GM12878 (cell line): ENCODE measurements around the gene SCRG1. TPM values are rescaled to one million over a fixed set of nuclear protein-coding genes. Genes with fewer than 3 reads are reported as not detected.
A peak's percentile ranks its signal among the peaks of the same experiment; 100 is the strongest.

ENCODE experiments used
- ATAC-seq: fragments of 200-7000 bp; cut with Tn5 transposase; 3 replicates; pipeline ENCODE4 v1.9.1; 2020; ENCODE audit warnings: mild to moderate bottlenecking, moderate library complexity
- BruUV-seq: library from RNA; stranded (reverse); fragments of 400-500 nt; replicated peaks from 2 replicates; lab custom pipeline; 2021; lab: Mats Ljungman, UMichigan
- CTCF ChIA-PET: fragments of 300-600 bp; sonication (Branson Sonifier 250); formaldehyde crosslinking; extraction: SDS; loops from one replicate; lab custom pipeline; 2021; ENCODE audit warnings: inconsistent platforms; lab: Yijun Ruan, JAX
- POLR2A ChIA-PET: fragments of 350-600 bp; formaldehyde crosslinking; extraction: SDS; loops from one replicate; lab custom pipeline; 2021; ENCODE audit warnings: inconsistent platforms; lab: Charles Lee
- RAD21 ChIA-PET: fragments of 300-600 bp; sonication (Branson Sonifier 250); formaldehyde crosslinking; loops from one replicate; lab custom pipeline; 2023; ENCODE audit warnings: antibody characterized with exemption; ENCODE audit not compliant: unreplicated experiment; lab: Charles Lee
- SMC1A ChIA-PET: fragments of 300-600 bp; sonication (Branson Sonifier 250); formaldehyde crosslinking; loops from one replicate; lab custom pipeline; 2023; ENCODE audit not compliant: unreplicated experiment, uncharacterized antibody; lab: Charles Lee
- DNase-seq: peaks from one replicate; pipeline ENCODE4 v3.0.0-alpha.2; 2011; ENCODE audit warnings: low read depth, low spot score
- FAIRE-seq: peaks from 3 replicates; lab custom pipeline; 2011; peaks lifted over from hg19 to GRCh38; lab: Jason Lieb, UNC
- H2AFZ ChIP-seq: 2 replicates; pipeline ENCODE4 v1.6.0; 2011; ENCODE audit warnings: low read depth, low read length, control low read depth; ENCODE audit not compliant: control insufficient read depth
- H3K27ac ChIP-seq: 2 replicates; pipeline ENCODE4 v1.5.1; 2011; ENCODE audit warnings: control low read depth; ENCODE audit not compliant: control insufficient read depth, insufficient read depth
- H3K27me3 ChIP-seq, 2 experiments: replicated peaks in 1 of 2; 2 replicates each; pipeline versions ENCODE4 v1.6.0 to v1.6.1; 2011; ENCODE audit warnings: low read length in 1 of 2; ENCODE audit not compliant: control insufficient read depth in 2 of 2, insufficient read depth in 2 of 2
- H3K36me3 ChIP-seq, 2 experiments: 2 replicates each; pipeline ENCODE4 v1.5.1; 2011; ENCODE audit warnings: low read length in 1 of 2; ENCODE audit not compliant: control insufficient read depth in 2 of 2, insufficient read depth in 2 of 2
- H3K4me1 ChIP-seq: 2 replicates; pipeline ENCODE4 v1.6.1; 2011; ENCODE audit warnings: mild to moderate bottlenecking, low read length, moderate library complexity, mixed read lengths; ENCODE audit not compliant: control insufficient read depth, insufficient read depth
- H3K4me2 ChIP-seq: 2 replicates; pipeline ENCODE4 v1.6.0; 2011; ENCODE audit warnings: control low read depth; ENCODE audit not compliant: control insufficient read depth, insufficient read depth
- H3K4me3 ChIP-seq: fragments of 200-600 bp; sonication (generic); 2 replicates; pipeline ENCODE4 v1.5.1; 2016
- H3K79me2 ChIP-seq: 2 replicates; pipeline ENCODE4 v1.6.0; 2011; ENCODE audit warnings: low read length; ENCODE audit not compliant: control insufficient read depth, insufficient read depth
- H3K9ac ChIP-seq: 2 replicates; pipeline ENCODE4 v1.8.0; 2011; ENCODE audit warnings: low read length, control low read depth, mixed read lengths; ENCODE audit not compliant: control insufficient read depth, insufficient read depth
- H3K9me3 ChIP-seq: replicated peaks from 3 replicates; pipeline ENCODE4 v1.5.1; 2011; ENCODE audit warnings: mild to moderate bottlenecking, low read length; ENCODE audit not compliant: control insufficient read depth, insufficient read depth
- H4K20me1 ChIP-seq: 2 replicates; pipeline ENCODE4 v1.6.0; 2011; ENCODE audit not compliant: control insufficient read depth, insufficient read depth
- ASH2L ChIP-seq: fragments of 300-600, 200-600 bp; sonication (generic); IDR thresholded peaks from 2 replicates; pipeline ENCODE4 v1.6.1; 2017; ENCODE audit warnings: low read depth, mild to moderate bottlenecking, borderline replicate concordance
- ATF7 ChIP-seq: fragments of 450-650 bp; IDR thresholded peaks from 2 replicates; pipeline ENCODE4 v1.6.1; 2016; ENCODE audit warnings: low read depth, mild to moderate bottlenecking
- EGR1 ChIP-seq, 2 experiments: IDR thresholded peaks; 1 replicate in 1 of 2; 2 replicates in 1 of 2; pipeline ENCODE4 v1.6.1; 2011 to 2012; ENCODE audit warnings: low read depth in 2 of 2, low read length in 2 of 2, borderline replicate concordance in 1 of 2, mild to moderate bottlenecking in 1 of 2, moderate library complexity in 1 of 2
- GABPA ChIP-seq: IDR thresholded peaks from 2 replicates; pipeline ENCODE4 v1.6.1; 2014; ENCODE audit warnings: antibody characterized with exemption, low read depth, mild to moderate bottlenecking, inconsistent platforms
- IKZF2 ChIP-seq, 2 experiments: fragments of 450-650 bp; IDR thresholded peaks; 2 replicates each; pipeline ENCODE4 v1.6.1; 2017; ENCODE audit warnings: mild to moderate bottlenecking in 2 of 2, moderate library complexity in 2 of 2
- JUND ChIP-seq: IDR thresholded peaks from 2 replicates; pipeline ENCODE4 v1.6.1; 2012; ENCODE audit warnings: low read depth, mild to moderate bottlenecking, low read length, improper control_type of control experiment, moderate library complexity
- MXI1 ChIP-seq: fragments of 150-350 bp; IDR thresholded peaks from 2 replicates; pipeline ENCODE4 v1.6.1; 2011; ENCODE audit warnings: low read depth, mild to moderate bottlenecking, inconsistent platforms, low read length, improper control_type of control experiment
- SPI1 ChIP-seq: IDR thresholded peaks from 2 replicates; pipeline ENCODE4 v1.6.1; 2011; ENCODE audit warnings: low read depth, mild to moderate bottlenecking, low read length, moderate library complexity, borderline replicate concordance; ENCODE audit not compliant: insufficient read depth
- STAT1 ChIP-seq: fragments of 450-650 bp; conservative IDR thresholded peaks from 2 replicates; pipeline ENCODE4 v1.6.1; 2014; ENCODE audit warnings: antibody characterized with exemption, mild to moderate bottlenecking
- WGBS: methylation state at CpG from one replicate; pipeline ENCODE4 v1.1.6; 2016; ENCODE audit warnings: low lambda C conversion rate; ENCODE audit not compliant: insufficient replicate concordance, insufficient coverage; ENCODE audit errors: missing lambda C conversion rate; 5-methylcytosine and 5-hydroxymethylcytosine counted together
- in situ Hi-C: fragments of 300-500 bp; cut with MboI; formaldehyde crosslinking; loops from 9 replicates; pipeline ENCODE4 v1.14.3; 2018; ENCODE audit warnings: mixed read lengths
- intact Hi-C: fragments of 100-400 bp; cut with micrococcal nuclease; formaldehyde crosslinking; loops from one replicate; pipeline ENCODE4 v1.14.2; 2022; ENCODE audit not compliant: unreplicated experiment
- polyA plus RNA-seq, 11 experiments: library from polyadenylated mRNA; depleted of rRNA in 4 of 11; unstranded in 6 of 11; stranded (reverse) in 5 of 11; fragments of >200 nt; fragmentation: Nextera tagmentation in 4 of 11; fragmentation: Illumina TruSeq in 1 of 11; extraction: Ambion mirVana in 4 of 11; extraction: Trizol in 1 of 11; gene quantifications; 1 replicate in 1 of 11; 2 replicates in 10 of 11; pipeline versions ENCODE4 v1.2.1 to v1.2.3, GENCODE V29; 2011 to 2016; ENCODE audit warnings: inconsistent platforms in 2 of 11, missing spikeins in 2 of 11, low read depth in 1 of 11
- total RNA-seq, 4 experiments: library from RNA; depleted of rRNA in 3 of 4; stranded (reverse); fragments of >200 nt in 3 of 4; fragmentation: Illumina TruSeq in 1 of 4; extraction: Trizol in 1 of 4; gene quantifications; 2 replicates each; pipeline versions ENCODE4 v1.2.1 to v1.2.3, GENCODE V29; 2013 to 2021
- TF ChIP-seq, protein P1 (sequence below): IDR thresholded peaks from 2 replicates; pipeline ENCODE4 v1.6.1; 2012; ENCODE audit warnings: low read depth, low read length, improper control_type of control experiment
- TF ChIP-seq, protein P2 (sequence below): IDR thresholded peaks from 2 replicates; pipeline ENCODE4 v1.6.1; 2012; ENCODE audit warnings: mild to moderate bottlenecking, low read depth, low read length
- TF ChIP-seq, protein P3 (sequence below): IDR thresholded peaks from 2 replicates; pipeline ENCODE4 v1.6.1; 2011; ENCODE audit warnings: low read depth, low read length, improper control_type of control experiment, borderline replicate concordance
- TF ChIP-seq, protein P4 (sequence below): fragments of 450-650 bp; IDR thresholded peaks from 2 replicates; pipeline ENCODE4 v1.6.1; 2017; ENCODE audit warnings: mild to moderate bottlenecking, low read depth, inconsistent platforms; ENCODE audit not compliant: poor library complexity, severe bottlenecking

SCRG1 gene
- total and polyA plus RNA-seq, 10 of the 15 experiments (the other 5 are each of a cell fraction or from before 2014, with no cell fraction given) = 0.02 to 0.58 (median 0.54) TPM; not detected in 7

DNA sequence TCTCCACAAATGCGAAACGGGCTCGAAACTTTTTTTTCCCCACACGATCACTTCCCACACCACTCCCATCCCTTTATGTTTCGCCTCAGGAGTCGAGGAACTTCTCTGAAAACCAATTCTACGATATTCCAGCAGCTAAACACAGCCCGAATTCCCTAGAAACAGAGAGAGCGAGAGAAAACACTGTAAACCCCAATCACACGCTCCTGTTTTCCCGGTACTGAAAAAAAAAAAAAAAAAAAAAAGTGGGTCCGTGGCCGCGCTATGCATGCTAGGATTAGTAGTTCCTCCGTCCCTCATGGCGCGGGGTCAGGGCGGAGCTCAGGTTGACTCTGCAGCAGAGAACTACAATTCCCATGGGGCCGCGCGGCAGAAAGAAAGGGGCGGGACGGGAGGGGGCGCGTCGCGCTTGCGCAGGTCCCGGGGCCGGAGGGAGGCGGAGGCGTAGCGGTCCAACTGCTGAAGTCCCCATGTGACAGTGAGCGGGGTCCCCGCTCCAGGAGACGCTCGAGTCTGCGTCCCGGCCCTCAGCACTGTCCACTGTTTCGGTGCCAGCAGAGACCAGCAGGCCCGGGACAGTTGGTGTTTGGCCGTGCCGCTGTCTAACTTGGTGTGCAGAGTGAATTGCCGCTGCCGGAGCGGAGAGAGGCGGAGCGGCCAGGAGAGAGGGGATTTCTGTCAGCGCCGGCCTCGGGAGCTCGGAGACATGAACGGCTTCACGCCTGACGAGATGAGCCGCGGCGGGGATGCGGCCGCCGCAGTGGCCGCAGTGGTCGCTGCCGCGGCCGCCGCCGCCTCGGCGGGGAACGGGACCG, 28.2 kb downstream of the SCRG1 start, which contains the start of gene SAP30:
Gene SAP30, plus strand, starts transcription at position 478 of the 815 bp plus-strand sequence. Its CDS starts 229 bp downstream, at position 707.
- H4K20me1 ChIP-seq = no peaks in the 10 kb centered on the region
- no peaks in the 10 kb centered on the region for H3K27me3 ChIP-seq
- FAIRE-seq (peak; percentile 62), DNase-seq (peak; percentile 89), ATAC-seq (peak; percentile 86)
- SMC1A ChIA-PET = interaction anchor here (0.6 to 13.8 kb wide), 6 partner anchors 25 to 55 kb away, joined by 3 to 232 read pairs (median 4); partner anchors contain the start of gene HMGB2
- RAD21 ChIA-PET = interaction anchor here (0.6 to 9.0 kb wide), 10 partner anchors 7 to 1614 kb away, joined by 3 to 145 read pairs (median 3); partner anchors contain the start of genes GALNT7 and HMGB2
- 2% methylated on average over 52 of the region's 72 CpGs for WGBS
- in situ Hi-C loops (no loop called here), intact Hi-C loops (loop anchor here (1.0 to 5.0 kb wide), 2 partner anchors 36 to 912 kb away; partner anchors contain the start of genes CEP44, FBXO8 and HMGB2)
- H3K36me3 ChIP-seq = 0 out of 4 replicates have a peak, but pooled peaks cover 0 to under 1% of the 10 kb centered on the region in 2 experiments
- peak within 1 kb of the TSS; percentile 75 for H3K4me2 ChIP-seq
- H3K9me3 ChIP-seq = no peaks in the 10 kb centered on the region
- H3K27ac ChIP-seq = peak within 1 kb of the TSS; percentile 84
- H2AFZ ChIP-seq = peak within 1 kb of the TSS; percentile 94
- peak within 1 kb of the TSS; percentile 99 for H3K4me3 ChIP-seq
- POLR2A ChIA-PET = interaction anchor here (0.6 to 14.6 kb wide), 12 partner anchors 7 to 898 kb away, joined by 3 to 472 read pairs (median 6); partner anchors contain the start of genes GALNT7 and HMGB2
- peaks cover 8% of the 10 kb centered on the region for H3K4me1 ChIP-seq
- BruUV-seq = TSS peak; percentile 61
- H3K79me2 ChIP-seq = peaks cover 76% of the 10 kb centered on the region
- CTCF ChIA-PET = interaction anchor here (0.7 to 3.9 kb wide), 8 partner anchors 10 to 308 kb away, joined by 3 to 21 read pairs (median 6); partner anchors contain the start of gene HMGB2
- peak within 1 kb of the TSS; percentile 83 for H3K9ac ChIP-seq
- no peak for TF ChIP-seq JUND
- TF ChIP-seq, protein P1, sequence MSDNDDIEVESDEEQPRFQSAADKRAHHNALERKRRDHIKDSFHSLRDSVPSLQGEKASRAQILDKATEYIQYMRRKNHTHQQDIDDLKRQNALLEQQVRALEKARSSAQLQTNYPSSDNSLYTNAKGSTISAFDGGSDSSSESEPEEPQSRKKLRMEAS = peak; percentile 94
- TF ChIP-seq GABPA = no peak
- no peak for TF ChIP-seq SPI1
- TF ChIP-seq, protein P2, sequence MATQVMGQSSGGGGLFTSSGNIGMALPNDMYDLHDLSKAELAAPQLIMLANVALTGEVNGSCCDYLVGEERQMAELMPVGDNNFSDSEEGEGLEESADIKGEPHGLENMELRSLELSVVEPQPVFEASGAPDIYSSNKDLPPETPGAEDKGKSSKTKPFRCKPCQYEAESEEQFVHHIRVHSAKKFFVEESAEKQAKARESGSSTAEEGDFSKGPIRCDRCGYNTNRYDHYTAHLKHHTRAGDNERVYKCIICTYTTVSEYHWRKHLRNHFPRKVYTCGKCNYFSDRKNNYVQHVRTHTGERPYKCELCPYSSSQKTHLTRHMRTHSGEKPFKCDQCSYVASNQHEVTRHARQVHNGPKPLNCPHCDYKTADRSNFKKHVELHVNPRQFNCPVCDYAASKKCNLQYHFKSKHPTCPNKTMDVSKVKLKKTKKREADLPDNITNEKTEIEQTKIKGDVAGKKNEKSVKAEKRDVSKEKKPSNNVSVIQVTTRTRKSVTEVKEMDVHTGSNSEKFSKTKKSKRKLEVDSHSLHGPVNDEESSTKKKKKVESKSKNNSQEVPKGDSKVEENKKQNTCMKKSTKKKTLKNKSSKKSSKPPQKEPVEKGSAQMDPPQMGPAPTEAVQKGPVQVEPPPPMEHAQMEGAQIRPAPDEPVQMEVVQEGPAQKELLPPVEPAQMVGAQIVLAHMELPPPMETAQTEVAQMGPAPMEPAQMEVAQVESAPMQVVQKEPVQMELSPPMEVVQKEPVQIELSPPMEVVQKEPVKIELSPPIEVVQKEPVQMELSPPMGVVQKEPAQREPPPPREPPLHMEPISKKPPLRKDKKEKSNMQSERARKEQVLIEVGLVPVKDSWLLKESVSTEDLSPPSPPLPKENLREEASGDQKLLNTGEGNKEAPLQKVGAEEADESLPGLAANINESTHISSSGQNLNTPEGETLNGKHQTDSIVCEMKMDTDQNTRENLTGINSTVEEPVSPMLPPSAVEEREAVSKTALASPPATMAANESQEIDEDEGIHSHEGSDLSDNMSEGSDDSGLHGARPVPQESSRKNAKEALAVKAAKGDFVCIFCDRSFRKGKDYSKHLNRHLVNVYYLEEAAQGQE = peak; percentile 75
- TF ChIP-seq STAT1 = no peak
- peak; percentile 97 for TF ChIP-seq MXI1
- peak; percentile 26; the same call in 1 of the 2 replicates for TF ChIP-seq ATF7
- TF ChIP-seq, protein P3, sequence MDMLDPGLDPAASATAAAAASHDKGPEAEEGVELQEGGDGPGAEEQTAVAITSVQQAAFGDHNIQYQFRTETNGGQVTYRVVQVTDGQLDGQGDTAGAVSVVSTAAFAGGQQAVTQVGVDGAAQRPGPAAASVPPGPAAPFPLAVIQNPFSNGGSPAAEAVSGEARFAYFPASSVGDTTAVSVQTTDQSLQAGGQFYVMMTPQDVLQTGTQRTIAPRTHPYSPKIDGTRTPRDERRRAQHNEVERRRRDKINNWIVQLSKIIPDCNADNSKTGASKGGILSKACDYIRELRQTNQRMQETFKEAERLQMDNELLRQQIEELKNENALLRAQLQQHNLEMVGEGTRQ = peak; percentile 49
- TF ChIP-seq ASH2L = peak; percentile 26; the same call in 1 of the 2 replicates
- peak; percentile 12 to 71; a peak in 3 of 4 replicates for TF ChIP-seq IKZF2 (IDR thresholded peaks at IDR 0.05)
- TF ChIP-seq, protein P4, sequence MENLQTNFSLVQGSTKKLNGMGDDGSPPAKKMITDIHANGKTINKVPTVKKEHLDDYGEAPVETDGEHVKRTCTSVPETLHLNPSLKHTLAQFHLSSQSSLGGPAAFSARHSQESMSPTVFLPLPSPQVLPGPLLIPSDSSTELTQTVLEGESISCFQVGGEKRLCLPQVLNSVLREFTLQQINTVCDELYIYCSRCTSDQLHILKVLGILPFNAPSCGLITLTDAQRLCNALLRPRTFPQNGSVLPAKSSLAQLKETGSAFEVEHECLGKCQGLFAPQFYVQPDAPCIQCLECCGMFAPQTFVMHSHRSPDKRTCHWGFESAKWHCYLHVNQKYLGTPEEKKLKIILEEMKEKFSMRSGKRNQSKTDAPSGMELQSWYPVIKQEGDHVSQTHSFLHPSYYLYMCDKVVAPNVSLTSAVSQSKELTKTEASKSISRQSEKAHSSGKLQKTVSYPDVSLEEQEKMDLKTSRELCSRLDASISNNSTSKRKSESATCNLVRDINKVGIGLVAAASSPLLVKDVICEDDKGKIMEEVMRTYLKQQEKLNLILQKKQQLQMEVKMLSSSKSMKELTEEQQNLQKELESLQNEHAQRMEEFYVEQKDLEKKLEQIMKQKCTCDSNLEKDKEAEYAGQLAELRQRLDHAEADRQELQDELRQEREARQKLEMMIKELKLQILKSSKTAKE = no peak
- peak in 1 of 2 experiments; percentile 93; a peak in 2 of 3 replicates for TF ChIP-seq EGR1 (IDR thresholded peaks at IDR 0.05; ENCODE audit: borderline replicate concordance in 1 of 2, low read depth in 2 of 2, low read length in 2 of 2)
